ENCODE results near the gene LGALS7B.
"Not testable (repeated sequence)": the region's sequence is repeated elsewhere in the genome, so short reads cannot be mapped to it uniquely, and the experiment has no call there.

The LGALS7B gene

DNA sequence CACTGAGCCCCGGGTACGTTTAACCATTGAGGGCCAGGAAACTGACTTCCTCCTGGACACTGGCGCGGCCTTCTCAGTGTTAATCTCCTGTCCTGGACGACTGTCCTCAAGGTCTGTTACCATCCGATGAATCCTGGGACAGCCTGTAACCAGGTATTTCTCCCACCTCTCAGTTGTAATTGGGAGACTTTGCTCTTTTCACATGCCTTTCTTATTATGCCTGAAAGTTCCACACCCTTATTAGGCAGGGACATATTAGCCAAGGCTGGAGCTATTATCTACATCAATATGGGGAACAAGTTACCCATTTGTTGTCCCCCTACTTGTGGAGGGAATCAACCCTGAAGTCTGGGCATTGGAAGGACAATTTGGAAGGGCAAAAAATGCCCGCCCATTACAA is 36.9 kb downstream of the LGALS7B start:
- DNase-seq (ENCODE audit: low spot score), result not testable (repeated sequence)

DNA sequence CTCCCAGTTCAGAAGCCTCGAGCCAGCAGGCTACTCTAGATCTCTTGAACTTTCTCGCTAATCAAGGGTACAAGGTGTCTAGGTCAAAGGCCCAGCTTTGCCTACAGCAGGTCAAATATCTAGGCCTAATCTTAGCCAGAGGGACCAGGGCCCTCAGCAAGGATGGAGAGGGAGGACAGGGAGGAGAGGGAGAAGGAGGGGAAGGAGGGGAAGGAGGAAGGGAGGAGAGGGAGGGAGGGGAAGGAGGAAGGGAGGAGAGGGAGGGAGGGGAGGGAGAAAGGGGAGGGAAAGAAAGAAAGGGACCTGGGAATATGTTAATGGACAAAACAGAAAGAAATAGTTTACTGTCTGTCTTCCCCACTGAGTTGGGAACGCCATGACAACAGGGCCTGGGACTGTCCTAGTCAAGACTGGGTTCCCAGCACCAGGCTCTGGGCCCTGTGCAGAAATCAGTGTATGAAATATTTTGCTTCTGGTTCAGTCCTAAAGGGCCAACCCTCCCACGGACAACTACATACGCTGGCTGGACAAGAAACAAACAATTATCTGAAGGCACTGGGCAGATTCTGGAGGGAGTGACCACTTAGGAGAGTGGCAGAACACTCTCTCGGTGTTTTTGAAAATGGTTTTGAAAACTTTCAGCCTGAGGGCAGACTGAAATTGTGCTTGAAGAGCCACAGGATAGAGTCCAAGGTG is 38.0 kb downstream of the LGALS7B start:
- no peak for DNase-seq (ENCODE audit: low spot score)

DNA sequence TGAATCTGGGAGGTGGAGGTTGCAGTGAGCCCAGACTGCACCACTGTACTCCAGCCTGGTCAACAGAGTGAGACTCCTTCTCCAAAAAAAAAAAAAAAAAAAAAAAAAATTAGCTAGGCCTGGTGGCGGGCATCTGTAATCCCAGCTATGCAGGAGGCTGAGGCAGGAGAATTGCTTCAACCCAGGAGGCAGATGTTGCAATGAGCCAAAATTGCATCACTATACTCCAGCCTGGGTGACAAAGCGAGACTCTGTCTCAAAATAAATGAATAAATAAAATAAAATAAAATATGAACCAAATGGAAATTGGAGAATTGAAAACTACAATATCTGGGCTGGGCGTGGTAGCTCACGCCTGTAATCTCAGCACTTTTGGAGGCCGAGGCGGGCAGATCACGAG is 40.2 kb downstream of the LGALS7B start:
- DNase-seq (ENCODE audit: low spot score), result not testable (repeated sequence)

DNA sequence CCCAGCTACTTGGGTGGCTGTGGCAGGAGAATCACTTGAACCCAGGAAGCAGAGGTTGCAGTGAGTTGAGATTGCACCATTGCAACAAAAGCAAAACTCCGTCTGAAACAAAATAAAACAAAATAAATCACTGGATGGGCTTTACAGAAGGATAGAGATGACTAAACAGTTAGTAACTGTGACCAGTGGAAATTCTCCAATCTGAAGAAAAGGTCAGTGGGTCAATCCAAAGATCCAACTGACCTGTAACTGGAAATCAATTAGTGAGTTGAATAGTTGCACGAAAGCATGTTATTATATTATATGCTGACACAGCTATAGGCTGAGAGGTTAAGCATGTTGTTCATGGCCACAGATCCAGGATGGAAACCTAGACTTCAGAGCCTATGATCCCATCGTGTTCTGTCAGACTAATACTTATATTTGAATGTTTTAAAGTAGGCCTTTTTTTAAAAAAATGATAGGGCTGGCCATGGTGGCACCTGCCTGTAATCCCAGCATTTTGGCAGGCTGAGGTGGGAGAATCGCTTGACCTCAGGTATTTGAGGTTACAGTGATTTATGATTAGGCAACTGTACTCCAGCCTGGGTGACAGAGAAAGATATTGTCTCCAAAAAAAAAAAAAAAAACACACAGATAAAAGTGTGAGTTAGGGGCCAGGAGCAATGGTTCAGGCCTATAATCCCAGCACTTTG is 41.2 kb downstream of the LGALS7B start:
- DNase-seq (ENCODE audit: low spot score), result no peak

DNA sequence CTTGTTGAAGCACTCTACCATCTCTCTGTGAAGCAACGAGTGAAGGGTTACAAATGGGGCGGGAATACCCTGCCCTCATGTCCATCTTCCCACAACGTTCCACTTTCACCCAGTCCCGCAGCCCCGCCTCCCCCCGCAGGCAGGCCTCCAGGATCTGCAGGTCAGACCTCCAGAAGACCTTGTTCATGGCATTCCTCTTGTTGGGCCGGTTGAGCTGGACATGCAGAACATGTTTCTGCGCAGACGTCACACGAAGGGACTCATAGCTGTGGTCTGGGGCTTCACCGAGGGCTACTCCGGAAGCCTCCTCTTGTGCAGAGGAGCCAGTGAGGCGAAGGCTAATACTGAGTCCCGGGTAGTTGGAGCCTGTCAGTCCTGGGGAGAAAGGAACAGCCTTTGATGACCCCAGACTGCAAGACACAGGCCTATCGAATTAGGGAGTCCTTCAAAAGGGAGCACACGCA is 42.2 kb downstream of the LGALS7B start:
- DNase-seq (ENCODE audit: low spot score), result peak; percentile 84

DNA sequence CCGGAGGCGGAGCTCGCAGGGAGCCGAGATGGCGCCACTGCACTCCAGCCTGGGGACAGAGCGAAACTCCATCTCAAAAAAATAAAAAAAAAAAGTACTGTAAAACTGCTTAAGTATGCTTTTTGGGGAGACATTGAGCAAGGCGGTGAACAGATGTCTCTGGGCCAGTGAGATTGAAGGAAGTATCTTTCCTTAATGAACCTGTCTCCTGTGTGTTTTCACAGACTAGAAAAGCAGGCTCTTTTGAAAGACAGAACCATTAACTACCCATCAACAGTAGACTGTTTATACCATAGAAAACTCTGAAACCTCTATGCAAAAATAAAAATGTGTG is 44.1 kb downstream of the LGALS7B start:
- DNase-seq (ENCODE audit: low spot score), result no peak

DNA sequence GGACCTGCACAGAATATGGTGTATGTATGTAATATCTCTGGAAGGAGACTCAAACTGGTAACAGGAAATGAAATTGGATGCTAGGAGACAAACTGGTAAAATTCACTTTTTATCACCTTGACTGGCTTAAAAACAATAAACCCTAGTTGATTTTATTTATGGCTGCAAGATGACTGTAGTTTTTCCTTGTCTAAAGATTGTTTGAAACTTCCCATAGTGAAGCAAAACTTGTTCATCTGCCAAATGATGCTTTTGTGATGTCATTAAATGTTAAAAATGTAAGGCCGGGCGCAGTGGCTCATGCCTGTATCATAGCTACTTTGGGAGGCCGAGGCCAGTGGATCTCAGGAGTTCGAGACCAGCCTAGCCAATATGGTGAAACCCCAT is 45.1 kb downstream of the LGALS7B start:
- no peak for DNase-seq (ENCODE audit: low spot score)

DNA sequence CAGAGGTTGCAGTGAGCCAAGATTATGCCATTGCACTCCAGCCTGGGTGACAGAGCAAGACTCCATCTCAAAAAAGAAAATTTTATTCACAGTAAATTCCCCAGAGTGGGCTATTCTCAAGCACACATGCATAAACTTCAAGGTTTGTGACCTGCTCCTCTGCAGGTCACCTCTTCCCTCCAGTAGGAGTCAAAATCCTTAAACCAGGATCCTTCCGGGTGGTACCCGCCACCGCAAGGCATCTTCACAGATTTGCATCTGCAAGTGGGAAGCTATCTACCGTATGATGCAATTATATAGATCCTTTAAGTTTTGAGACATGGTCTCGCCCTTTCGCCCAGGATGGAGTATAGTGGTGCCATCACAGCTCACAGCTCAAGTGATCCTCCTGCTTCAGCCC is 45.6 kb downstream of the LGALS7B start:
- no peak for DNase-seq (ENCODE audit: low spot score)

DNA sequence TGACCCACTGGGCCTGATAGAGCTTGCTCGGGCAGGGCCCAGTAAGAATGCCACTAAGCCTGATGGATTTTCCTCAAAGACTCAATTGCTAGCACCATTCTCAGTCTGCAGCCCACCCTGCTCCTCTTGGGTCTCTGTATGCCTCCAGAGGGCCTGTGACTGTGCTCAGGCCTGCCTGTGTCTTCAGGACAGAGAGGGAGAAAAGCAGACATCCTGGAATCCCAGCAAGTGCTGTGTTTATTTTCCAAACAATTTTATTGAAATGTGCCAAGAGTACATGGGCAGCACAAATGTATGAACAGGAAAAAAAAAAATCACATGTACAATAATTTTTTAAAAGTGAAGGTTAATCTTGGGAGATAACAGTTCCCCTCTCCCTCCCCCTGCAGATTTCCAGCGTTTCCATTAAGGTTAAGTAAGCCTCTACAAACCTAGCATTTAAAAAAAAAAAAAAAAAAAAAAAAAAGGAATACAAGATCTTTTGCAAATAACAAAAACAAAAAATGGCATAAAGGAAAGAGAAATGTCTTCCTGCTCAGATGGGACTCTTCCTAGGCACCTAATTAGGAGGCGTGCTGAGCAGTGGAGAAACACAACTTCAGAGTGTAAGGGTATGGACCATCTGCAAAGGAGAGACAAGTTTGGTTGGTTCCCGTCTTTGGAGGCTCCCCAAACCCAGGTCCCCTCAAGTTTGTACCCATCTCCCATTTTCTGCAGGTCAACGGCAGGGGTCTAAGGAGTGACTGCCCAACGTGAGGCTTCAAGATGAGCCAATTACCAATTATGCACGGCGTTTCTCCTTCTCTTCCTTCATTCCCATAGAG is 47.4 kb downstream of the LGALS7B start:
- DNase-seq (ENCODE audit: low spot score), result no peak

DNA sequence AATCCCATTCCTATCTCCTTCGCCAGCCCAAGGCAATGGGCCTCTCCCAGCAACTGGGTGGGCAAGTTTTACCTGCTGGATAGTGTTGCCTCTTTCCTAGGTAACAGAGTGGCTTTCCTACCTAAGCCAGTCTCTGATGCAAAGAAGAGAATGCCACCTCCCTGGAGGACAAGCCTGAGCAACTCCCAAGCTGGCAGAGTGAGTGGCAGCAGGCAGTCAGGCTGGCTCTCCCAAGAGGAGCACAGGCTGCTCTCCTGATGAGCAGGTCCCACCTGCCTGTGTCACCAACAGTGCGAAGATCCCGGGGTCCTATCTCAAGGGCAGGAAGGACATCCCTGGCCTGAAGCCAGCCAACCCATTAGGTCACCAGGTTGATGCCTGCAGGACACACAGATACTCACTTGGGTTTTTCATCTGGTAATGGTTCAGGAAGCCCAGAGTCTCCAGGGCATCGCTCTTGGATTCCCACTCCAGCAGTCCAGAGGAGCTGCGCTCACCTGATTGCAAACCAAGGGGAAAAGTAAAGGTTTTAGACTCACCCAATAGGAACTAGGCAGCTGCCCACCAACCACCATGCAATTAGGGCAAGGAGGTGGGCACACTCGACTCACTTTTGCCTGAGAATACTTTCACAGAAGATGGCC is 48.1 kb downstream of the LGALS7B start:
- no peak for DNase-seq (ENCODE audit: low spot score)

DNA sequence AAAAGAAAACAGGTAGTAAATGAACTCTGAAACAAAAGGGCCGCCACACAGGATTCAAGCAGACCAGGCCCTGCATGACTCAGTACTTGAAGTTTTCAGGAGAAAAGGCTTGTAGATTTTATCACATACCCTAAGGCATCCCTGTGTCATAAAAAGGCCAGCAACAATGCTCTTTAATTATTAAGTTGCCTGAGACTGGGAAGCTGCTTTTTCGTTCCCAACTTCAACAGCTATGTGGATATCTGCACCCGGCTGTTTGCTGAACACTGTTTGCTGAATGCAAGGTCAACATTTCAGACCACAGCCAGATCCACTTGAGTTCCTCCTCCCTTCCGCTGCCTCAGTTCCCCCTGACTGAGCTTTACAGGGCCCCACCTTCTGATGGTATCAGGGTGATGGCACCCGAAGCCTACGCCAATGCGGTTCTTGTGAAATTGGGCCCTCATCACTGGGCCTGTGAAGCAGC is 48.7 kb downstream of the LGALS7B start:
- DNase-seq (ENCODE audit: low spot score), result no peak

DNA sequence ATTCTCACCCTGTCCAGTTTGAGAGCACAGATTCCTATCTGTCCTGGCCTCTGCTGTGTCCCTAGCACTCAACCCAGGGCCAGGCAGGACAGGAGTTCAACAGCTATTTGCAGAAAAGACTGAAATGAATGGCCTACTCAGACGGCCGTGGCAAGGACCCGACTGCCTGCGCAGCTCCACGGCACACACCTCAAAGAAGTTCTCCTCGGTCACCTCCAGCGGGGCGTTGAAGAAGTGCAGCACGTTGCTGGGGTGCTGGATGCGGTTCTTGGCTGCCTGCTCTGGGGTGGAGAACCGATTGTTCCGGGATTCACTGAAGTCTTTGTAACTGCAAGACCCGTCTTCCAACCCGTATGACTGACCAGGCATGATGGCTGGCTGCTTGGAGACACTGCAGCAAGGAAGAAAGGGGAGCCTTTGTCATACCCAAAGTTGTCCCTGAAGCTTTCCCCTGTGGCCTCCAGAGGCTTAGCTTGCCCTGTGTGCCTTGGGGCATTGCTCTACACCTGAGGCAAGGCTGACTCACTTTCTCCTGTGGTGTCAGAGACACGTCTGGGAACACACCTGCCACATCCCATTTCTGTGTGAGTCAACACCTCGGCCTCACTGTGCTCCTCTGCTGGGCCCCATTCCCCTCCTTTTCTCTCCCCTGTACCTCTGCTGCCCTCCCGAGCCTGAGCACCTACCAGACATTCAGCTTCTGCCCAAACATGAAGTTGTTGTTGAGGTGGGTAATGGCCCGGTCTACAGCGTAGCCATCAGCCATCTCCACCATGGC is 49.4 kb downstream of the LGALS7B start:
- no peak for DNase-seq (ENCODE audit: low spot score)

DNA sequence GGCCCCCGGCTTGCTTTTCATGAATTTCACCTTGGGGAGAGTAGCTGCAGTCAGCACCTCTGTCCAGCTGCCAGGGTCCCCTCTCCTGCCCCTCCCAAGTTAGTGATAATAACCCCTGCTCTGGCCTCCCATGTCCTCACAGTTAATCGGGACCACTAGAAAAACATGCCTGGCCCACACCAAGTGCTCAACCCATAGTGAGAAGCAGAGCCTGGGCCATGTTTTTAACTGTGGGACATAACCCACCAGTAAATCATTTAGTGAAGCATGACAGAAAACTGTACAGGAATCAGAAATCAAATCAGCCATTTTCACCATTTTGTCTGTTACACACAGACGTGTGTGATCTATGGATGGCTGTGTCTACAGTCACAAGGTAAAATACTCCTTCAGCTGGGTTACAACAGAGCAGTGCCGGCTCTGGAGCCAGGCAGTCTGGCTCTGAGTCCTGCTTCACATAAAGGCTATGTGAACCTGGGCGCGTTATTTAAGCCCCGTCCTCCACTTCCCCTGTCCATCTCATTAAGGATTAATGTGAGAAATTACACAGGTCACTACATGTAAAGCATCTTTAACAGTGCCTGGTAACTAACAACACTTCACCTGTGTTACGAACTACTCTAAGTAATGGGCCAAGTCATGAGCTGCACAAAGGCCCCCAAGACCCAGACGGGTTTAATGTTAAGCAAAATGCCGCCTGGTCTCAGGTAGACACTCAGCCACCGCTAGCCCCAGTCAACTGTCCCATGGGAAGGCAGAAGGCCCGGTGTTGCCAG is 50.2 kb downstream of the LGALS7B start:
- no peak for DNase-seq (ENCODE audit: low spot score)

DNA sequence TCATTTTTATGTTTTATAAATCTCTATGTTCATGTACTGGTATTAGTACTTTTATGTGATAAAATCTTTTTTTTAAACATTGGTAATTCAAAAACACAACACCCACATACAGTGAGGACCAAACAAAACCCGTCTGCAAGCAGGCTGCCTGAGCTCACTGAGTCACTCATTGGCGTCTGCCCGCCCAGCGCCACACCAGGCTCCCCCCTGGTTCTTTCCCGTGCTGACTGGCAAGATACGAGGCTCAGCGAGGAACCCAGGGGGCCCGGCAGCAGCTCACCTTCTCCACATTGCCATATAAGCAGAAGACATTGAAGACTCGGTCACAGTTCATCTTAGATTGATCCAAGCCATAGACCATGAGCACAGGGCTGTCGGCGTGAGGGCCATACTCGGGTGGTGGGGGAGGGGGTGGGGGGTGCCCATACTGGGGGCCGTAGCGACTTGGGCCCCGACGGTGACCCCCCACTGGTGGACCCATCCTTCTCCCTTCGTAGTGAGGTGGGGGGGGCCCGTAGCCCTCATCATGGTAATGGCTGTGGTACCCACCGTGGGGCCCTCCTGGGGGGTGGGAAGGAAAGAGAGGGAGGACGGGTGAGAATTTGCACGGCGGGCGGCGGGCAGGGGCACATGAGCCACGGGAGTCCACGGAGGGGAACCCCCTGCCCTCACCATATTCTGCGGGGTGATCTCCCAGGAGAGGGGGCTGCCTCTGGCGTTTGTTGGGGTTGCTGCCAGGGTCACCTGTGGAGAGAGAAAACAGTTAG is 51.0 kb downstream of the LGALS7B start:
- DNase-seq (ENCODE audit: low spot score), result peak; percentile 0

DNA sequence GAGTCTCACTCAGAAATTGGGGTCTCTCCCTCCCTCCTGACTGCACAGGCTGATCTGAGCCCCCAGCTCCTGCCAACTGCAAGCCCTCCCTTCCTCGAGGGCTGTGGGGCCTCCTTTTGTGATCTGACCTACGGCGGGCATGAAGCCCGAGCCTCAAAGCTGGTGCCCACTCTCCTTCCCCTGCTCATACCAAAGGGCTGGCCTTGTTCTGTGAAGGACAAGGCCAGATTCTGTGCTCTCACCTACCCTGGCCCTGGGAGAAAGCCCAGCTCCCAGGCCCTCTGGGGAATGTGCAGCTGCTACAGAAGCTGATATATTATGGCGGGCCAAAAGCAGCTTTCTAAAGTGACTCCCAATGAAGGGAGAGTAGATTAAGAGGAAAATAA is 51.6 kb downstream of the LGALS7B start:
- peak; percentile 0 for DNase-seq (ENCODE audit: low spot score)
